GM10266 (cell line): ENCODE results near the gene PEX1.

ENCODE experiments used
- DNase-seq: peaks from one replicate; pipeline ENCODE4 v3.0.0; 2012; ENCODE audit errors: extremely low spot score
- TF ChIP-seq, protein P1 (sequence below): IDR thresholded peaks from 2 replicates; pipeline ENCODE4 v1.5.1; 2012; ENCODE audit warnings: mild to moderate bottlenecking, low read depth; ENCODE audit not compliant: control insufficient read depth, insufficient read depth; ENCODE audit errors: missing control alignments

Gene PEX1

DNA sequence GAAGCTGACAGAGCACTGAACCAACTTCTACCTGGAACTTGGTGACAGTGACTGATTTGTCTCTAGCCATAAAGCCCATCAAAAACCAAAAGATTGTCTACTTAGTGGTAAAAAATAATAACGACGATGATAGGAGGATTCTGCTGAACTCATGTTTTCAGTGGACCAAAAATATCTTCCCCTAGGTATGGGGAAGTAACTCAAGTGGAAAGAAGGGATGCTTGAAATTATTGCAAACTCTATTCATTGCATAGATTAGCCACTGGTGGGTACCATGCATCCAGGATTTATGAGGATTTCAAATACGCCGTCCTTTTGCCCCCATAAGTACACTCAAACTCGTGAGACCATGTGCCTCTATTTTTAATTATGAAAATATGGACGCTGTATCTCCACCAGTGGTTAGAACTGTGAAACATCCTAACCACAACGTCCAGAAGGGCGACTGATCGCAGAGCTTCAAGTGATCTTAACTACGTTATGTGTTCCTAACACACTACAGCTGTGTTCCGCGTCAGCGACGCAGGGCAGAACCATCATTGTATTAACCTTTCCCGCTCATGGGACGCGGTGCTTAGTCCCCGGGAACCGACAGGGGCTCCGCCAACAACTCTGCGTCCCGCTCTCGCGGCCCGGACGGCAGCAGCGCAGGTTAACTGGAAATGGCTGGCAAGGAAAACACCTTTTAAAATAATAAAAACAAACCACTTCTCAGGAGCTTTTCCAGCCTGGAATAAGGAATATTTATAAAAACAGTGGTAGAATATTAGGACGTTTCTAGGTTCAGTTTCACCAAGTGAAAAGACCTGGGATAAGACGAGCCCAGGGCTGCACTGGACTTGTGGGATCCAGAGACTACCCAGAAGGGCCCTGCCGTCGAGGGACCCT lies 776 bp downstream of the PEX1 start:
- peak; percentile 52 for DNase-seq
- TF ChIP-seq, protein P1, sequence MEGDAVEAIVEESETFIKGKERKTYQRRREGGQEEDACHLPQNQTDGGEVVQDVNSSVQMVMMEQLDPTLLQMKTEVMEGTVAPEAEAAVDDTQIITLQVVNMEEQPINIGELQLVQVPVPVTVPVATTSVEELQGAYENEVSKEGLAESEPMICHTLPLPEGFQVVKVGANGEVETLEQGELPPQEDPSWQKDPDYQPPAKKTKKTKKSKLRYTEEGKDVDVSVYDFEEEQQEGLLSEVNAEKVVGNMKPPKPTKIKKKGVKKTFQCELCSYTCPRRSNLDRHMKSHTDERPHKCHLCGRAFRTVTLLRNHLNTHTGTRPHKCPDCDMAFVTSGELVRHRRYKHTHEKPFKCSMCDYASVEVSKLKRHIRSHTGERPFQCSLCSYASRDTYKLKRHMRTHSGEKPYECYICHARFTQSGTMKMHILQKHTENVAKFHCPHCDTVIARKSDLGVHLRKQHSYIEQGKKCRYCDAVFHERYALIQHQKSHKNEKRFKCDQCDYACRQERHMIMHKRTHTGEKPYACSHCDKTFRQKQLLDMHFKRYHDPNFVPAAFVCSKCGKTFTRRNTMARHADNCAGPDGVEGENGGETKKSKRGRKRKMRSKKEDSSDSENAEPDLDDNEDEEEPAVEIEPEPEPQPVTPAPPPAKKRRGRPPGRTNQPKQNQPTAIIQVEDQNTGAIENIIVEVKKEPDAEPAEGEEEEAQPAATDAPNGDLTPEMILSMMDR = no peak

DNA sequence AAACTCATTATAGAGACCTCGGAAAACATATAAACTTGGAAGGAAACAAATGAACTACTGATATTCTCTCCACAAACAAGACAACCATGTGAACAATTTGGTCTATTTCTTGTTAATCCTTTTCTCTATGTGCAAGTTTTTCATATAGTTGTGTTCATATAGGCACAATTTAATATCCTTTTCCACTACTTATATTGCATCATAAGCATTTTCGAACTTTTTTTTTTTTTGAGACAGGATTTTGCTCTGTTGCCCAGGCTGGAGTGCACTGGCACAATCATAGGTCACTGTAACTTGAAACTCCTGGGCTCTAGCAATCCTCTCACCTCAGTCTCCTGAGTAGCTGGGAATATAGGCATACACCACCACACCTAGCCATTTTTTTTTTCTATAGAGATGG lies 5.2 kb downstream of the PEX1 start:
- no peak for DNase-seq
- TF ChIP-seq, protein P1 = no peak

DNA sequence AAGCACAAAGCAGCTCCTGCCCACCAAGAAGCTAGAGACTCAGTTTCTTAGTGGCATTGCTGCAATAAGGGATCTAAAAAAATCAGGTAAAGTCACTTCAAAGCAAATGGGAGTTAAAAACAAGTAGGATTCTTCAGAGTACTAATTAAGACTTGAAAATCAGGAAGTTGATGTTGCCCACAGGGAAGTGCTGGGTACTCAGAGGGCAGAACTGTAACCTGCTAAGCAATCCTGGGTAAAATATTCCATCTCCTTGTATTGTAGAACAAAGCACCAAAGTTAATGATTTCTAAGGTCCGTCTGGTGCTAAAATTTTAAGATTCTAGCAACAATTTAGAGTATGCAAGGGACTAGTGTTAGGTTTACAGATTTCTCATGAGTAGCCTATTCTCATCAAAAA lies 8.3 kb downstream of the PEX1 start:
- DNase-seq = no peak

DNA sequence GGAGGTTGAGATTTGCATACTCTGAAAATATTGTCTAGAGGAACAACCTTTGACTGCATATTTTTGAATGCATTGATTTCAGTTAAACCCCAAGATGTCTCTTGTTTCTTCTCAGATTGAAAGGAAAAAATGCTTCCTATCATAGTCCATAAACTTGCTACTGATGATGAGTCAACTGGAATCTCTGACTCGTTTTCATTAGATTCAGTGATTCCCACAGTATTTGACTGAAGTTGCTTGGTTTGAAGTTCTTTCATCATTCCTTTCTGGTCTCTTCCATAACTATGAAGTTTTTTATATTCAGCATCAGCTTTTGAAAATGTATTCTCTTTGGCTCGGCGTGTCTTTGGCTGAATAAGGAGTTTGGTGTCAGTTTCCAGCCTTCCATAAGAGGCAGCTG lies 10.7 kb downstream of the PEX1 start:
- TF ChIP-seq, protein P1 = no peak
- DNase-seq = no peak

More for the DNA sequence above, 8.3 kb downstream of the PEX1 start:
- TF ChIP-seq, protein P1 = no peak

DNA sequence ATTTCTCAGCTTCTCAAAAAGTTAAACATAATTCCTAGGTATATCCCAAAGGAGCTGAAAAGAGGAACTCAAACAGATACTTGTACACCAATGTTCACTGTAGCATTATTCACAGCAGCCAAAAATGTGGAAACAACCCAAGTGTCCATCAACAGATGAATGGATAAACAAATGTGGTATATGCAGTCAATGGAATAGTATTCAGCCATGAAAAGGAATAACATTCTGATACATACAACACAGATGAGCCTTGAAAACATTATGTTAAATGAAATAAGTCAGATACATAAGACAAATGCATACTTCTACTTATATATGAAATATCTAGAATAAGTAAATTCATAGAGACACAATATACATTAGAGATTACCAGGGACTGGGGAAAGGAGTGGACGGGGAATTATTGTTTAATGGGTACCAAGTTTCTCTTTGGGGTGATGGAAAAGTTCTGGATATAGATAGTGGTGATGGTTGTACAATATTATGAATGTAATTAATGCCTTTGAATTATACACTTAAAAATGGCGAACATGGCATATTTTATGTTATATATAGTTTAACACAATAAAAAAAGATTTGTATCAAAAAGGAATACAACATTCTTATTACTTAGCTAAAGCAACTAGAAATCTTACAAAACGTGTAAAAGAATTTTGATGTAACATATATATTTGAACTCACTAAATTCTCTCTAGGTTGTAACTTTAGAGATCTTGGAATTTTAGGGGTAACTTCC lies 15.0 kb downstream of the PEX1 start:
- TF ChIP-seq, protein P1 = no peak
- no peak for DNase-seq

DNA sequence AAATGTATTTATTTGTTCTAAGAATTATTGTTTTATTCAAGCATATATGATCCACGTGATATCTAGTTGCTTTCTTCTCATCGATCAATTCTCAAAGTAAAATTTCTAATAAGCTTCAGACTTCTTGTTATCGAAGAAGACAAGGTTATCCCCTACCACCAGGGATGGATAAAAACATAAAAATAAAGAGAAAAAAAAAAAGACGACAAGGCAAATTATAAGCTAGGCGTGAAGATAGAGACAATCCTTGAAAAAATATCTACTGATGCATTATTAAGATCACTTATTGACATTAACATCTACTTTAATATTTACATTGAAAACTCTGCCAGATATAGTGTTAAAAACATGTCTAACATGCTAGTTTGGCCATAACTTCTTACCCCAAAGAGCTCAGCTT lies 19.4 kb downstream of the PEX1 start:
- DNase-seq = no peak
- TF ChIP-seq, protein P1 = no peak

DNA sequence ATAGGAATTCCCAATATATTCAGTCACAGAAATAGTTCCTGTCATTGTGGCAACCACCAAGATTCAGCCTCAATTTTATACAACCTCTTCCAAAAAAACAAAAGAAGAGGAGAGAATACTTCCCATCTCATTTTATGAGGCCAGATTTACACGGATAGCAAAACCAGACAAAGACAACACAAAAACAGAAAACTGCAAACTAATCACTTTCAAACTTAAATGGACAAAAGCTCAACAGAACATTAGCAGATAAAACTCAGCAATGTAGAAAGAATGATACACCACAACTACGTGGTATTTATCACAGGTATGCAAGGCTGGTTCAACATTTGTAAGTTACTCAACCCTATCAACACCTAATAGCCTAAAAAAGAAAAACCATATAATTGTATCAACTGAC lies 22.0 kb downstream of the PEX1 start:
- TF ChIP-seq, protein P1 = no peak
- no peak for DNase-seq
